Fibroblast of the conjunctiva (primary cell): ENCODE results near the gene LDLRAD4.

ENCODE experiments used
- DNase-seq: peaks from one replicate; pipeline ENCODE4 v3.0.0-alpha.2; 2010; ENCODE audit warnings: low read depth

Gene LDLRAD4

DNA sequence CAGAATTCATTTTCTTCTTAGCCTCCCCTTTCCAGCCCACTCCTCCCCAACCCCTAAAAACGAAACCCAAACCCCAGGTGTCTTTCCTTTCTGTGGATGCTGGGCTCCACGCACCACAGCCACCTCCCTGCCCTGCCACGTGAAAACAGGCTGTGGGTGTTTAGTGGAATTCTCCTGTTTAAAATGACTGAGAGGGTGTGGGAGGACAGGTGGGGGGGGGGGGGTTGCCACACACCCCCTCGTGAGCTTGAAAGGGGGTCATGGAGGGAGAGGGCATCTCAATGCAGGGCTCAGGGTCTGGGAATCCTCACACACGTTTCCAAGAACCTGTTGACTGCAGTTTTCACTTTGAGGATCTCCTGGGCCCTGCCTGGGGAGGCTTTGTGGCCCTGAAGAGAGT, 397.5 kb downstream of the LDLRAD4 start:
- no peak for DNase-seq

DNA sequence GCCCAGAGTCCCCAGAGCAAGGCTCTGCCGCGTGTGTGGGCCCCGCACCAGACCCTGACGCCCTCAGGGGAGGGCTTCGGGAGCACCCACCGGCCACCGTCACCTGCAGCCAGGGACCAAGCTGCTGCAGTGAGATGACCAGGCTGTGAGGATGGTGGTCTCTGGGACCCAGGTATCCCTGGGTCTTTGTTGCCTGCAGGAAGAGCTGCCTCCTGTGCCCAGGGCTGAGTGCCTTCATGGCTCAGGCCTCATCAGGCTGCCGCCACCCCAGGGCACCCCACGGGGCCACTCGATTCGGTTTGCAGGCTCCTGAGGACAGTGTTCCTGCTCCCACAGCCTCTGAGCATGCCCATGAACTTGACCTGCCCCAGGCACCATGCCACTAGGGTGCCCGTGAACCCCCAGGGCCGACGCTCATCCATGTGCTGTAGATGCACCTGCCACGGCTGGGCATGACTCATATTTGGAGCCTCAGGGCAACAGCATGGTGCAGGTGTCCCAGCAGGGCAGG, 398.0 kb downstream of the LDLRAD4 start:
- DNase-seq, result no peak

DNA sequence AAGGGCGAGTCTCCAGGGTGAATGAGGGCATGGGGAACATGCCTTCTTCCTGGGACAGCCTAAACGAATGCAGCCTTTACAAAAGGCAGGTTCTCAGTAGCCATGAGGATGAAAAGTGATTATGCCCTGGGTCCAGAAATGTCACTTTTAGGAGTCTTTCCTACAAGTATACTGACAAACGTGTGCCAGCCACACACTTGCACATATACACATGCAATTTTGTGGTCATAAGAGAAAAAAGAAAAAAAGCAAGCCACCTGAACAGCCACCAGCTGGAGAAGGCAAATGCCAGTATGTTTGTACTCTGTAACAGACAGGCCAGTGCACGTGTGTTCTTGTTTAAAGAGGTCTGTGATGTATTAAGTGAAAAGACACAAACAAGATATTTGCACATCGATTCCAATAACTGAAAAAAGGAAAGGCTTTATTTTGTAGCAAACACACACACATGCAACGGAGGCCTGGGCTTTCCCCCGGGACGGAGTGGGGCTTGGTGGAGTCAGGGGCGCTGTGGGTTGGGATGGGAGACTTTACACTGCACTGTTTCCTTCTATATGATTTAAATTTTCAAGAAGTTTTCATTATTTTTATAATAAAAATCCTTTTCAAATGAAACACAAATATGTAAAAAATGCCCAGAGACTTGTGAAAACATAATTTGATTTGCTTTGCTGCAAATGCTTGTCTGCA, 399.4 kb downstream of the LDLRAD4 start:
- DNase-seq, result no peak

DNA sequence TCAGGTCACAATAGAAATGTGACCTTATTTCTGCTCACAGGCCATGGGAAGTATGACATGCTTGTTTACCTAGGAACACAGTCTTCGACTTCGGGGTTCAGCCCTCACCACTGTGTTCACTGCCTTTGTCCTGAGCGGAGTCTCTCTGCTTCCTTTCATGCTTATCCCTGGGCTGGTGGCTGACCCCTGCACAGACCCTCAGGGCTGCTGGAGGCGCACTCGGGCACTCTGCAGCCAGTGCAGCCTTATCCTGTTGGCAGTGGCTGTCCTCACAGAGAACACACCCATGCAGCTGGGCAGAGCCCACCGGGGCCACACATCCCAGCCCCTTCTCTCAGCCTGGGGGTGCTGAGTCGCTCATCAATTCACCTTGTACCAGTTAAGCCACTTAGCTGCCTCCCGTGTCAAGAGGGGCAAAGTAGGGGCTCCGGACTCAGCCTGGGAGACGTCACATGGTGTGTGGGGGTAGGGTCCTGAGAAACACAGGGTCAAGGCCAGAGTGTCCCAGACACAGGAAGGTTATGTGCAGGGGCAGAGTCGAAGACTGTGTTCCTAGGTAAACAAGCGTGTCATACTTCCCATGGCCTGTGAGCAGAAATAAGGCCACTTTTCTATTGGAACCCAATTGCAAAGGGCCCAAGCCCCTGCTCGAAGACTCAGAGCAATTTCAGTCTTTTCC, 400.3 kb downstream of the LDLRAD4 start:
- no peak for DNase-seq

DNA sequence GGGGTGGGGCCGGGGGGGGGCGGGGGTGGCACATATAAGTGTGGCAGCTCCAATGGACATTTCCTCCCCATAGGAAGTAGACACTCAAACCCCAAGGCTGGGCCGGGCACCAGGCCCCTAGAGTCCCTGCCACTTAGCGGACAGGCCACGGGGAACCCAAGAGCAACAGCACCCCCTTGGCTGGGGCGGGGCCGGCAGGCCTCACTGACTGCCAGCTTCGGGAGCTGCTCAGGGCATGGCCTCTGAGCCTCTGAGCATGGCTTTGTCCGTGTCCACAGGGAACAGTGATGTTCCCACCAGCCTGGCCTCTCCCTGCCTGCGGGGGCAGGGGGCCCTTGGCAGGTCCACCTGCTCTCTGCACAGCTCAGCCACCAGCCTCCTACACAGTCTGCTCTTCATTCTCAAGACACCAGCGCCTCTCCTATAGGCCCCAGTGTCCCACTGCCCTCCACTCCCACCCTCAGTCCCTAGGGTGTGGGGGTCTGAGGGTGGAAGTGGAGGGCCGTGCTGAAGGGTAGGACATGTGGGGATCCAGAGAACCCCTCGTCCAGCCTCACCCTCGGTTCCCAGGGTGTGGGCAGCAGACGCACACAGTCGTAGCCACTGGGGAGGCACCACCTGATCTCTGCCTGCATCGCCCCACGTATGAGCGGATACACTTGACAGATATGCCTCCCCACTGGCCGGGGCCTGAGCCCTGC, 401.1 kb downstream of the LDLRAD4 start:
- no peak for DNase-seq

DNA sequence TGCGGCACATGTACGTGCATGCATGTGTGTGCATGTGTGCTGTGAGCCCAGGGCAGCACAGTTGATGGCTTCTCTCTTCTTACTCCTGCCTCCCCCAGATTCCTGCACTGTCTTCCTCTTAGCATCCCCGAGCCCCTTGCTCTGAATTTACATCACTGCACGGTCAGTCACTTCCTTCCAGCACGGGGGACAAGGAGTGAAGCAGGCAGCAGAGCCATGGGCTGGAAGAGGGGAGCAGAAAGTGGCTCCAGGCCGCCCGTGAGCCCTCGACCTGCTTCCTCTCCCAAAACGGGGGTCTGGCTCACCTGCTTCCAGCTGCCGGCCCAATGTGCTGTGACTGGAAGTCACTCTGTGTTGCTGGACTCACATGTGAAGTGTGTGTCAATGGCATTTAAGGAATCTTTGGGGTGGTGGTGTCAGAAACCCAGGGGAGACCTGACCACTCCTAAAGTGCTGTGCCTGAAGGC, 401.7 kb downstream of the LDLRAD4 start:
- no peak for DNase-seq

DNA sequence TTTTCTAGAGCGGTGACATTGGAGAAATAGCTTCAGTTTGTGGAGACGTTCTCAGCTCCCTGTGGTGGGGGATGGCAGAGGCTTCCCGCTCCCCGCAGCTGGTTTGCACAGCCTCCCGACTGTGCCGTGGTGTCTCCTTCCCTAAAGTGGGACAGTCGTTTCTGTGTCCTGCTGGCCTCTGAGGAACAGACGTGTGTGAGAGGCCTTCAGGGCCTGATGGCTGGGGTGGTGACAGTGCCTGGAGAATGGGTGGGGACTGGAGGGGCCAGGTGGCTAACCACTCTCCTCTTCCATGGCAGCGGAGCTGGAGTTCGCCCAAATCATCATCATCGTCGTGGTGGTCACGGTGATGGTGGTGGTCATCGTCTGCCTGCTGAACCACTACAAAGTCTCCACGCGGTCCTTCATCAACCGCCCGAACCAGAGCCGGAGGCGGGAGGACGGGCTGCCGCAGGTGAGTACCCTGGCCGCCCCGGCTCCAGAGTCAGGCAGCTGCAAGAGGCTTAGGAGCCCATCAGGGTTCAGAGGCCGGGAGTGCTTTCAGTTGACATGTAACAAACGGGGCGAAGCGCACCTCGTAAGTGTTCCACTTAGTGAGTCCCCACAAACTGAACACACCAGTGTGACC, 402.4 kb downstream of the LDLRAD4 start:
- no peak for DNase-seq

DNA sequence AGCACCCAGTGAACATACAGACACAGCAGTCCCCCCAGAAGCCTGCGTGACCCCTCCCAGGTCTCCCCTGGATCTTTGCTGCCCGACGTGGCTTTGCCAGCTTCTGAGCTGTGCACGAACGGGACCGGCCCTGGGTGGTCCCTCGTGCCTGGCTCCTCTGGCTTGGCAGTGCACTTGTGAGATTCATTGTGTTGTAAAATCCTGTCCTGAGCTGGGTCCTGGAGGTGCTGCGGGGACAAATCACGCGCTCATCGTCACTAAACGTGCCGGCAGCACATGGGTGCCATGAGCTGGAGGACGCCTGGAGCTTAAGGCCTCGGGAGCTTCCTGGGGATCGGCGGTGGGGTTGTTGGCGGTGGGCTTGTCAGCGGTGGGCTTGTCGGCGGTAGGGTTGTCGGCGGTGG, 402.9 kb downstream of the LDLRAD4 start:
- DNase-seq, result no peak

DNA sequence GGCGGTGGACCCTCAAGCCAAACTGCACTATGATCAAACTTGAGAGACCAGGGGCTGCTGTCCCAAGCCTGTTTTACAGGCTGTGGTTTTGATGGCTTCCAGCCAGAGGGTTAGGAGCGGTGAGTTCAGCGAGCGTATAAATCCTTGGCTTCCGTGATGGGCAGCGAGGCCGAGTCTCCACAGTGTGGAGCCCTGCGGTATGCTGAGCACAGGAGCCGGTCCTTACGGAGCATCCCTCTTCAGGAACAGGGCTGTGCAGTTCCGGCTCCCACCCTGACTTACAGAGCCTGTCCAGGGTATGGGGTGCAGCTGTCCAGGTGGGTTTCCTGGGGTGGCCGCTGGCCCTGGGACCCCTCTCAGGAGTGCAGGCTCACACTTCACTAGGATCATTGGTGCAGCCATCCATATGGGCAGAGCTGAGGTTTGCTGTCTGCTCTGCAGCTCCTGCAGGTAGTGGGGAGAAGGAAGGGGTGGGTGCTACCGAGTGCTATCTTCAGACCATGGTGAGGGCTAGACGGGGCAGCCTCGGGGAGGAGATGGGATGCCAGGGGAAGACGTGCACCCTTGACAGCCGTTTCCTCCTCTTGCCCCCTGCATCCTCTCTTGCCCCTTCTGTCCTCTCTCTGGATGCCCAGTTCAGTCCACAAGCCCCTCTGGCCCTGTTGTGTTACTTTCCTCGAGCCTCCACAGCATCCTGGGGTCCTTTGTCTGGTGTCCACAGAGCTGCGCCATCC, 403.5 kb downstream of the LDLRAD4 start:
- no peak for DNase-seq

DNA sequence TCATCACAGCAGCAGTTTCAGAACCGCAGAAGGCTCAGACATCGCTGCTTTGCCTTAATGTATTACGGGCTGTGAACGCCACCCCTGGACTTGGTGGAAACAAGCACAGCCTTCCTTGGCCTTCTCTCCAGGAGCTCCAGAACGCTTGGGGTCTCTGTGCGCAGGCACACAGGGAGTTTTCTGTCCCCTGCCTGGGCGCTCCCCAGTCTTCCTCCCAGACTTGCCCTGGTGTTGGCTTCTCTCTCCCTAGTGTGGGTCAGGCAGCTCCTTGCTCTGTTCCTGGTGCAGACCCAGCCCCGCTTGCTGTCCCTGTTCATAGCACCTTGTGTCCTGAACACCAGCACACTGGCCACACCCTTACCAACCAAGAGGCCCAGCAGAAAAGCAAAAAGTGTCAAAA, 404.2 kb downstream of the LDLRAD4 start:
- no peak for DNase-seq

DNA sequence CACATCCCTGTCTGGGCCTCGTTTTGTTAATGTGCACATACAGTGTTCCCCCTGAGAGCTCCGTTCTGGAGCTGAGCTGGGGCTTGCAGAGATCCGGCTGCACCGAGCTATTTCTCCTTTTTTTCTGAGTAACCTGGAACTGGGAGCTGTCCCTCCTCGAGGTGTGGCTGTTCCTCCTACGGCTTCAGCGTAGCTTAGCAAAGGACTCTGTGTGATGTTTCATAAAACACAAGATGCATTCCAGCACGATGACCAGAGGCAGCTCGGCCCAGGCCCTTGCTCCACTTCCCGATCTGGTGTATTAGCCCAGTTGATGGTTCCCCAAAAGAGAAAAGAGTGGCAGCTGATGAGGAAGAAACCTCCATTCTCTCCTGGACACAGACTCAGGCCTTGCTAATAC, 404.8 kb downstream of the LDLRAD4 start:
- no peak for DNase-seq

DNA sequence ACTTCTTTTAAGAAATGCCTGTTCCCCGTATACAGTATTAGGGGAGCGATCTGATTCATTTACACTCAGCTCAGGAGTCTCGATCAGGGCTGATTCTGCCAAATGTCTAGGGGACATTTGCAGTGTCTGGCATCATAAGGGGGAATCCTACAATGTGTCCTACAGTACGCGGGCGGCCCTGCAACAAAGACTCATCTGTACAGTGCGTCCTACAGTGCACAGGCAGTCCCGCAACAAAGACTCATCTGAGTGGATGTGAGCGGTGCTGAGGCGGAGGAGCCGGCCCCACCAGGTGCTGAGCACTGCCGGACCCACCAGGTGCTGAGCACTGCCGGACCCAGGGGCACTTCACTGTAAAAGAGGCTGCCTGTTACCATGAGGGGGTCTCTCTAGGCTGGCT, 405.3 kb downstream of the LDLRAD4 start:
- DNase-seq, result no peak

DNA sequence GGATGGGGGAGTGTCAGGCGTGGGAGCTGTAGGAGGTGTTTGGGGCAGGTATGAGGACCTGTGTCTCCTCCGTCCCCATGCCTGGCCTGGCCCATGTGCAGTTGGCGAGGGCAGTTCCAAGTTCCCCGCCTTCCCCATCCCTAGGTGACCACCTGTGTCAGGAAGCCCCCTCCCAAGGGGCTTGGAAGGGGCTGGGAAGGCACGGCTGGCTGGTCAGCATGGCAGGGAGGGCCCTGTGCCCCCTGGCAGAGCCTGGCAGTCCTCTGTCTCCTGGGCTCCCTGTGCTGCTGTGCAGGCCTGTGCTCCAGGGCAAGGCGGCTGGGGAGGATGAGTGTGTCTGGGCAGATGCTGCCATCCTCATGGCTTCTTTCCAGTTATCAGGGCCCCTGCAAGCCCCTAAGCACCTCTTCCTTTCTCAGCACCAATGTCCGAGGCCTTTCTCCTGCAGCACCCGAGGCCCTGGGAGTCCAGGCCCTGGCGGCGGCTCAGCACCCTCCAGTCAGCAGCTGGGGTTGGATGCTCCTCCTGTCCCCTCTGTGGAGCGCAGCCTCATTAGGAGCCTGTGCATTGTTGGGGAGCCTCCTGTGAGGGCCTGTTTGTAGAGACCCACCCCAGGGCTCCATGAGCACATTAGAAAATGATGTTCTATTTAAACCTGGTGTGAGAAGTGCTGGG, 406.1 kb downstream of the LDLRAD4 start:
- no peak for DNase-seq

DNA sequence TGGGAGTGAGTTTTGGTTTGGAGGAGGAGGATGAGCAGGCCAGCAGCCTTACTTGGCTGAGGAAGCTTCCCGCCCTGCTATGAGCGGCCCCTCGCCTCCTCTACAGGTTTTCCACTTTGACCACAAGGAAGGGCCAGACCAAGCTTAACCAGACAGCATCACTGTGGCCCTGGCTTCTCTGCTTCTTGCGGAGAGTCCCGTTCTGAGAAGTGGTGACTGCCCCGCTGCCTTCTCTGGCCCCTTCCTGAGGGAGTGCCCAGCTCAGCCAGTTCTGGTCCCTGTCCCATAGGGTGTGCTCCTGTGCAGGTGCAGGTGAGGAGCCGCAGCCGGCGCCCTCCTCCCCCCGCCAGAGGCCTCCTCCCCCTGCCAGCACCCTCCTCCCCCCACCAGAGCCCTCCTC, 406.8 kb downstream of the LDLRAD4 start:
- DNase-seq, result no peak

DNA sequence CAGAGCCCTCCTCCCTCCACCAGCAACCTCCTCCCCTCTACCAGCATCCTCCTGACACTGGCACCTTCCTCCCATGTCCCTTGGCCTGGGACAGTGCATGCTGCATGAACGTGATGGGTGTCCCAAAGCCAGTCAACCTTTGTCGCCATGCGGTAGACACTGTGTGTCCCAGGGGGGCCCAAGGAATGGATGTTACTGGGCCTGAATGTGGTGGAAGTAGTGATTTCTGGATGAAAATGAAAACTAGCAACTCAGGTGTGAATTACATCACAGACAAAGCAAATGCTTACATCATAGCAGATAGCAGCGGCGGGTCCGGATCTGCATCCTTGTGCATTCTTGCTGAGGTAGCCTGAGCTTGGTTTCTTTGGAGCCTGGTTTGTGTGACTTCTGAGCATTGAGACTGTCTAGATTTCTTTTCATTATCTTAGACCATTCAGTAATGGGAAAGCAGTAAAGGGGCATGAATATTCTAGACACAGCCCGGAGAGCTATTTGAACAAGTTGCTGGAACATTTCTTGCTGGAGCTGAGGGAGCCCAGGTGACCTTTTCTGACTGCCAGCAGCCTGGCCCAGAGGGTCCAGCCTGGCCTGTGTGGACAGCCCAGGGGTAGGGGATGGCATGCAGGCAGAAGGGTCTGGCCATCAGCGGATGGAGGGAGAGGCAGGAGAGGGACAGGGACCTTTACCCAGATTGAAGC, 407.4 kb downstream of the LDLRAD4 start:
- no peak for DNase-seq

DNA sequence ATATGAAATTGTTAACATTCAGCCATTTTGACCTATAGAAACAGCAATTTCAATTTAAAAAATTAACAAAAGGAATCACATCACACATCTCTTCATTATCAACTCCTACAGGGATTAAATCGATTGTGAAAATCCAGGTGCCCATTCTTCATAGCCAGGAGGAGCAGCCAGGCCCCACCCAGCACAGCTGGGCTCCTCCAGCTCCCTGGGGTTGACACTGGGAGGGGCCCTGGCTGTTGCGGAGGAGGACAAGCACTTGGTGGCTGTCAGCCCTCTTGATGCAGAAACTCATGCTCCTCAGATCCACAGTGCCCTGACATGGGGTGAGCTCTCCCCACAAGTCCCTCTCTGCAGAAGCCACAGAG, 408.0 kb downstream of the LDLRAD4 start:
- DNase-seq, result no peak

DNA sequence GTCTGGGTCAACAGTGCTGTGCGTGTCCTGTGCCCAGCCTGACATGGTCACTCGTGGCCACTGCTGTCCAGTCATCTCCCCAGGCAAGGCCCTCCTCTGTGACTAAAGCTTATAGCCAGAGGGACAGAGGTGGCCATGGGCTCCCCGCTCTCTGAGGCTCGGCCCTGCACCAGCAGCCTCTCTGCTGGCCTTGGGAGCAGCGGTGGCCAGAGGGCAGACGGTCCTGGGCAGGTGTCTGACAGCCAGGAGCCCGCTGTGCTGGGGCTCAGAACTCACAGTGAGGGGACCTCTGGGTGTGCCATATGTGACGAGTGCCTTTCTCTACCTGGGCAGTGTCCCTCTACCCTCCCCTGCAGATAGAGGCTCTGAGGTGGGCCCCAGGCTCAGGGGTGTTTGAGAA, 409.1 kb downstream of the LDLRAD4 start:
- DNase-seq, result no peak

DNA sequence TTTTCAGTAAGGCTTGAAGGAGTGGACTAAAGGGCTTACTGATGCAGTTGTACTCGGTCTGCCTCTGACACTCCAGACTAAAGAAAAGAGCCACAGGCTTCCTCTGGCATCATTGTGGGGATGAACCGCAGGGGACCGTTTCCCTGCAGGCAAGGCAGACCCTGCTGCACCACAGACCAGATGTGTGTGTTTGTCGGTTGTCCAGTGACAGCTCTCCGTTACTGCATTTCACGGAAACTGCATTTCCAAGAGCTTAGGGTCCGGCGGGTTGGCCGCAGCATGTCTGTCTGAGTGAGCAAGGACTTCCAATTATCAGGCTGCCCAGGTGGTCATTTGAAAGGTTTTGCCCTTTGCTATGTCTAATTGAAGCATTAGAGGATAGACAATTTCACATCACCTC, 409.7 kb downstream of the LDLRAD4 start:
- DNase-seq, result no peak

DNA sequence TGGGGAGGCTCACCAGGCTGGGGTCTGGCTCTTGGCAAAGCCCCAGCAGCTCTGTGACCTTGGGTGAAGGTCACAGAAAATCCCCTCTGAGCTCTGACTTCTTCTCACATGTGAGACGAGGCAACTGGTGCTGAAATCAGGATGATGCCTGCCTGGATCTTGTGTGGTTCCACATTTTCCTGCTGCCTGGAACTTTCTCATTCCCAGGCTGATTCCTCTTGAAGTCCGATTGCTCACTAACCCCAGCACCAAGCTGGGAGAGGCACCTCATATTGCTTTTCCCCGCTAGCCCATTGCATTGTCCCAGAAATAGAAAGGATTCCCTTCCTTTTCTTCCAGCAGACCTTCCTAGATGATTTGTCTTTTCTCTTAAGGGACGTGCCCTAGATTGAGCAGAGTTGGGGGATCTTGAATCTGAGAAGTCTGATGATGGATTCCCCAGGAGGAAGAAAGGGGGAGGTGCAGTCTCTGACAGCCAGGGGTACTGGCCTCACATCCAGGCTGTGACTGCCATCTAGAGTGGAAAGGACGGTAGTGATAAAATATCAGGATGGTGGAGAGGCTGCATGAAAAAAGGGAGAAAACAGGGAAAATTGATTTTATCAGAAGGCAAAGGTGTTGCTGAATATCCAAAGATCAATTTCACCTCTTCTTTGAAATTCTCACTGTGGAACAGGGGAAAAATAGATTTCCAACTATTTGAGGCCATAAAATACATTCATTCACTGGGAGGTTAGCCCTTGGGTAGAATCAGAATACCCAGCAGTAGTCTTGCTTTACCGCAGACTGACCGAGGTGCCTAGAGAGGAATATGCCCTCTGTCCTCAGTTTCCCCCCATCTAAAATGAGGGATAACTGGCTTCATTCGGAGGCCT, 411.5 kb downstream of the LDLRAD4 start:
- DNase-seq, result peak; percentile 21
